ENCODE results near the gene ACOT7. TPM values are rescaled to one million over a fixed set of nuclear protein-coding genes. Genes with fewer than 3 reads are reported as not detected.

Gene ACOT7
- total and polyA plus RNA-seq, 7 donors, result 2.3 to 12.4 (median 4.1) TPM

DNA sequence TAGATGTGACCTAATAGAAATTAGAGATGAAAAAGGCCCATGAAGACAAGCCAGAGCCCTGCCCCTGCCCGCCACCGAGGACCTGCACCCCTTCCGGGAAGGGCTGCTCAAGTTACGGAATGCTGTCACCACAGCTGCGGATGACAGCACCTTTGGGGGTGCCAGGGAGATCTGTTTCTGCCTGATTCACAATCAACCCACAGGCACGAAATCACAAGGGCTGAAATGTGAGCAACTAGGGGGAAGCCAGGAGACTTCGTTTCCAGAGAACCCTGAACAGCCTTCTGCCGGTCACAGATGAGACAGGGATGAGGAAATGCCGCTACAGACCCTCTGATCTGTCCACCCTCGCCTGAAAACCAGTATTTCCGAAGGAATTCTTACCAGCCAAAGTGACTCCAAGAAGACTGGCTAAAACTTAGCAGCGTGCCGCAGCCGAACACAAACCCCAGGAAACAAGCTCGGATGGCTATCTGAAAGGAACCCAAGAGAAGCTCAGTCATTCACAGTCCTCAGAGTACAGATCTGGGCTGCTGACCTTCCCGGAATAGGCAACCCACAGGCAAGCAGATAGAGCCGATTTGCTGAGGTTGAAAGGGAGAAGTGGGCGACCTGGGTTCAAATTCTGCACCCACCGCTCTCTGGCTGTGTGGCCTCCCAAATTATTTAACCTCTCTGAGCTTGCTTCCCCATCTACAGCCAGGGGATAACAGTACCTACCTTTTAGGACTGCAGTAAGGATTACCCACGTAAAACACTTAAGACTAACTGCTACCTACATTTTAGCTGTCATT, 158.9 kb downstream of the ACOT7 start:
- intact Hi-C loops (cut with DNase I), result no loop called here
- peaks cover 17% of the 10 kb centered on the region for H3K4me1 ChIP-seq
- H3K36me3 ChIP-seq (ENCODE audit: insufficient read depth in 1 of 2, low read depth in 1 of 2), result peaks cover 0 to 37% of the 10 kb centered on the region in 2 donors
- H3K4me3 ChIP-seq, result peak overlapping the region; percentile 71
- no peaks in the 10 kb centered on the region for H3K9me3 ChIP-seq
- ATAC-seq (peak; percentile 35 to 74 (median 55)), DNase-seq (peak; percentile 49 to 62)
- H3K27me3 ChIP-seq (ENCODE audit: insufficient read depth in 3 of 3, low read length in 2 of 3), result peaks cover 0 to 5% (median 0%) of the 10 kb centered on the region in 3 donors
- TF ChIP-seq, protein P1, sequence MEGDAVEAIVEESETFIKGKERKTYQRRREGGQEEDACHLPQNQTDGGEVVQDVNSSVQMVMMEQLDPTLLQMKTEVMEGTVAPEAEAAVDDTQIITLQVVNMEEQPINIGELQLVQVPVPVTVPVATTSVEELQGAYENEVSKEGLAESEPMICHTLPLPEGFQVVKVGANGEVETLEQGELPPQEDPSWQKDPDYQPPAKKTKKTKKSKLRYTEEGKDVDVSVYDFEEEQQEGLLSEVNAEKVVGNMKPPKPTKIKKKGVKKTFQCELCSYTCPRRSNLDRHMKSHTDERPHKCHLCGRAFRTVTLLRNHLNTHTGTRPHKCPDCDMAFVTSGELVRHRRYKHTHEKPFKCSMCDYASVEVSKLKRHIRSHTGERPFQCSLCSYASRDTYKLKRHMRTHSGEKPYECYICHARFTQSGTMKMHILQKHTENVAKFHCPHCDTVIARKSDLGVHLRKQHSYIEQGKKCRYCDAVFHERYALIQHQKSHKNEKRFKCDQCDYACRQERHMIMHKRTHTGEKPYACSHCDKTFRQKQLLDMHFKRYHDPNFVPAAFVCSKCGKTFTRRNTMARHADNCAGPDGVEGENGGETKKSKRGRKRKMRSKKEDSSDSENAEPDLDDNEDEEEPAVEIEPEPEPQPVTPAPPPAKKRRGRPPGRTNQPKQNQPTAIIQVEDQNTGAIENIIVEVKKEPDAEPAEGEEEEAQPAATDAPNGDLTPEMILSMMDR (IDR thresholded peaks at IDR 0.05), result no peak
- peak overlapping the region; percentile 71 for H3K27ac ChIP-seq
- 29 to 38% (median 31%) methylated on average over 20 of the region's 20 CpGs for WGBS, 3 donors

DNA sequence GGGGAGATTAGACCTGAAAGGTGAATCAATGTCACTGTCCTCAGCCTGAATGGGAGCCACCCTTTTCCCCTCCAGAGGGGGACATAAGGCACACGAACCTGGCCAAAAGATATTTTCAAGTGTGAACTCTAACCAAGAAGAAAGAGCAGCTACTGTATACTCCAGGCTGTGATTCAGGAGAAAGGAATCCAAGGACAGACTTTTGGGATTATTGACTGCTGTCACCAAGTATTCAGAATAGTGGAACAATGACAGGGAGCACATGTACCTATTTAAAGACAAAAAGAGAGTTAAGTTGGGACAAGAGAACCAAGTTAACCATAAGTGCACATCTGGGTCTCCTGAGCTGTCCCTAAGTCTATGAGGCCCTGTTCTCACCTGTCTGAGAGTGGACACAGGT, 160.2 kb downstream of the ACOT7 start:
- Histone ChIP-seq H3K27me3 (ENCODE audit: insufficient read depth in 3 of 3, low read length in 2 of 3) (no peaks in the 10 kb centered on the region), H3K4me1 (peaks cover 17% of the 10 kb centered on the region), H3K4me3 (no peak overlapping the region), H3K36me3 (ENCODE audit: insufficient read depth in 1 of 2, low read depth in 1 of 2) (peaks cover 0 to 50% of the 10 kb centered on the region in 2 donors), H3K9me3 (no peaks in the 10 kb centered on the region), H3K27ac (peak overlapping the region; percentile 27)
- intact Hi-C loops (cut with DNase I), result no loop called here
- 32 to 47% (median 39%) methylated on average over 1 of the region's 1 CpG for WGBS, 3 donors
- ATAC-seq, result peak in 2 of 4 donors; percentile 15 to 55
- TF ChIP-seq, protein P1 (IDR thresholded peaks at IDR 0.05), result no peak
- DNase-seq, result no peak

DNA sequence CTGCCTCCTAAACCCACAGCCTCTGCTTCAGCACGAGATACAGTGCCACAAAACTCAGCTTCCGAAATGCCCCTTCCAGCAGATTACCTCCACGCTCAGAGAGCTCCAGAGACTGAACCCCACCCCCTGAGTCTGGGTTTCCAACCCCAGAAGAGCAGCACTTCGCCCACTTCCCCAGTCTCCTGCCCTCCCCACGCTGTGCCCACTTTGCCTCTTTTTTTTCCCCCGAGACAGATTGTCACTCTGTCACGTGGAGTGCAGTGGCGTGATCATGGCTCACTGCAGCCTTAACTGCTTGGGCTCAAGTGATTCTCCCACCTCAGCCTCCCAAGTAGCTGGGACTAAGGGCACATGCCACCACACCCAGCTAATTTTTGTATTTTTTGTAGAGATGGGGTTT, 167.9 kb downstream of the ACOT7 start:
- no peaks in the 10 kb centered on the region for H3K27me3 ChIP-seq (ENCODE audit: insufficient read depth in 3 of 3, low read length in 2 of 3)
- ATAC-seq (no peak), DNase-seq (no peak)
- H3K36me3 ChIP-seq (ENCODE audit: insufficient read depth in 1 of 2, low read depth in 1 of 2), result peaks cover 2 to 87% of the 10 kb centered on the region in 2 donors
- H3K9me3 ChIP-seq, result no peaks in the 10 kb centered on the region
- intact Hi-C loops (cut with DNase I), result no loop called here
- WGBS, 3 donors, result 89 to 90% (median 90%) methylated on average over 8 of the region's 8 CpGs
- TF ChIP-seq, protein P1 (IDR thresholded peaks at IDR 0.05), result no peak
- H3K4me3 ChIP-seq, result no peak overlapping the region
- peaks cover 14% of the 10 kb centered on the region for H3K4me1 ChIP-seq
- no peak overlapping the region for H3K27ac ChIP-seq

DNA sequence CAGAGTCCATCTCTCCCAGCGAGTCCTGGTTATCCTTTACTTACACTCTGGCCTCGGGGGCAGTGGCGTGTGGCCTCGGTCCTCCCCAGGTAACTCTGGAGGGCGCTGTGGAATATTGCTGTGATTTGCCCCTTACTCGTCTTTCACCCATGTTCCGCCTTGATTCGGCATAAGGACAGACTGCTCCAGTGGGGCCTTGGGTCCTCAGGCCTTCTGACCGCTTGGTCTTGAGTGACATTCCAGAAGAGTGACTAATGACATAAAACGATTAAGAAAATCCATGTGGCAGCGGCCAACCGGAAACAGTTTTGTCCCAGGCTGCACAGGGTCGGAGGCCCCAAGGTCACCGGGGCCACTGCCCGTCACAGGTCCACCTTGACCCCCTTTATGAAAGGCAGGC, 168.8 kb downstream of the ACOT7 start:
- H3K4me3 ChIP-seq, result no peak overlapping the region
- intact Hi-C loops (cut with DNase I), result no loop called here
- no peak for ATAC-seq
- peaks cover 14% of the 10 kb centered on the region for H3K4me1 ChIP-seq
- H3K9me3 ChIP-seq, result no peaks in the 10 kb centered on the region
- peak in 1 of 2 donors; percentile 38 for DNase-seq
- no peaks in the 10 kb centered on the region for H3K27me3 ChIP-seq (ENCODE audit: insufficient read depth in 3 of 3, low read length in 2 of 3)
- H3K27ac ChIP-seq, result no peak overlapping the region
- TF ChIP-seq, protein P1 (IDR thresholded peaks at IDR 0.05), result no peak
- H3K36me3 ChIP-seq (ENCODE audit: insufficient read depth in 1 of 2, low read depth in 1 of 2), result peaks cover 2 to 78% of the 10 kb centered on the region in 2 donors
- 74 to 84% (median 80%) methylated on average over 15 of the region's 15 CpGs for WGBS, 3 donors

Data from psoas muscle (tissue), 8 donors.